Stimulated activated naive CD8-positive, alpha-beta T cell treated with anti-CD3 and anti-CD28 coated beads, Interleukin-15, Interleukin-2, amounts not matched to agents 100 ng/mL and 50 ng/mL, for 24 hours (primary cell): ENCODE data around the gene C1orf53.
A peak's percentile ranks its signal among the peaks of the same experiment; 100 is the strongest.

Experiments used
- H3K27ac Mint-ChIP-seq: one replicate; pipeline ENCODE4 v1.8.0; 2021; ENCODE audit warnings: mild to moderate bottlenecking, mixed read lengths
- H3K27me3 Mint-ChIP-seq: one replicate; pipeline ENCODE4 v1.8.0; 2021; ENCODE audit warnings: mixed read lengths
- H3K36me3 Mint-ChIP-seq: one replicate; pipeline ENCODE4 v1.8.0; 2021; ENCODE audit warnings: low read depth, mixed read lengths
- H3K4me1 Mint-ChIP-seq: one replicate; pipeline ENCODE4 v1.8.0; 2021; ENCODE audit warnings: low read depth, mixed read lengths
- H3K4me3 Mint-ChIP-seq: one replicate; pipeline ENCODE4 v1.8.0; 2021; ENCODE audit warnings: mild to moderate bottlenecking, mixed read lengths
- H3K9me3 Mint-ChIP-seq: one replicate; pipeline ENCODE4 v1.8.0; 2021; ENCODE audit warnings: mixed read lengths

C1orf53 gene

GRCh38 chr1:197913495-197914276, 11.3 kb downstream of the C1orf53 start:
- Mint-ChIP-seq H3K4me3 (no peak overlapping the region), H3K27me3 (peaks cover 98% of the 10 kb centered on the region), H3K27ac (no peak overlapping the region), H3K4me1 (peaks cover 77% of the 10 kb centered on the region), H3K36me3 (no peaks in the 10 kb centered on the region), H3K9me3 (no peaks in the 10 kb centered on the region)

GRCh38 chr1:197914510-197914909, 12.1 kb downstream of the C1orf53 start:
- H3K9me3 Mint-ChIP-seq = no peaks in the 10 kb centered on the region
- peaks cover 77% of the 10 kb centered on the region for H3K4me1 Mint-ChIP-seq
- no peaks in the 10 kb centered on the region for H3K36me3 Mint-ChIP-seq
- H3K27me3 Mint-ChIP-seq = peaks cover 97% of the 10 kb centered on the region
- no peak overlapping the region for H3K4me3 Mint-ChIP-seq
- H3K27ac Mint-ChIP-seq = no peak overlapping the region

GRCh38 chr1:197915260-197915861, 12.9 kb downstream of the C1orf53 start:
- Mint-ChIP-seq H3K9me3 (no peaks in the 10 kb centered on the region), H3K4me1 (peaks cover 77% of the 10 kb centered on the region), H3K4me3 (peak overlapping the region; percentile 81), H3K27me3 (peaks cover 97% of the 10 kb centered on the region), H3K36me3 (no peaks in the 10 kb centered on the region), H3K27ac (no peak overlapping the region)

- no peak overlapping the region for H3K27ac Mint-ChIP-seq
- no peaks in the 10 kb centered on the region for H3K9me3 Mint-ChIP-seq
- H3K36me3 Mint-ChIP-seq = no peaks in the 10 kb centered on the region
- peaks cover 99% of the 10 kb centered on the region for H3K27me3 Mint-ChIP-seq
- H3K4me3 Mint-ChIP-seq = peak overlapping the region; percentile 81
- H3K4me1 Mint-ChIP-seq = peaks cover 79% of the 10 kb centered on the region
These were observed 13.6 kb downstream of the C1orf53 start for GRCh38 chr1:197915862-197916499.

- H3K4me1 Mint-ChIP-seq = peaks cover 81% of the 10 kb centered on the region
- no peaks in the 10 kb centered on the region for H3K36me3 Mint-ChIP-seq
- H3K27ac Mint-ChIP-seq = no peak overlapping the region
- H3K4me3 Mint-ChIP-seq = peak overlapping the region; percentile 81
- peaks cover 99% of the 10 kb centered on the region for H3K27me3 Mint-ChIP-seq
- no peaks in the 10 kb centered on the region for H3K9me3 Mint-ChIP-seq
These were observed 14.1 kb downstream of the C1orf53 start for GRCh38 chr1:197916500-197916983.

- Mint-ChIP-seq H3K27ac (peak overlapping the region; percentile 23), H3K4me1 (peaks cover 67% of the 10 kb centered on the region), H3K4me3 (peak overlapping the region; percentile 81), H3K27me3 (peaks cover 98% of the 10 kb centered on the region), H3K9me3 (no peaks in the 10 kb centered on the region), H3K36me3 (no peaks in the 10 kb centered on the region)
These were observed 15.6 kb downstream of the C1orf53 start for GRCh38 chr1:197917805-197918651.

- H3K9me3 Mint-ChIP-seq = no peaks in the 10 kb centered on the region
- H3K36me3 Mint-ChIP-seq = no peaks in the 10 kb centered on the region
- no peak overlapping the region for H3K27ac Mint-ChIP-seq
- peaks cover 62% of the 10 kb centered on the region for H3K4me1 Mint-ChIP-seq
- peak overlapping the region; percentile 81 for H3K4me3 Mint-ChIP-seq
- peaks cover 93% of the 10 kb centered on the region for H3K27me3 Mint-ChIP-seq
These were observed 16.4 kb downstream of the C1orf53 start for GRCh38 chr1:197918807-197919345.

- H3K27ac Mint-ChIP-seq = no peak overlapping the region
- H3K4me3 Mint-ChIP-seq = peak overlapping the region; percentile 81
- no peaks in the 10 kb centered on the region for H3K9me3 Mint-ChIP-seq
- peaks cover 60% of the 10 kb centered on the region for H3K4me1 Mint-ChIP-seq
- H3K36me3 Mint-ChIP-seq = no peaks in the 10 kb centered on the region
- H3K27me3 Mint-ChIP-seq = peaks cover 87% of the 10 kb centered on the region
These were observed 17.1 kb downstream of the C1orf53 start for GRCh38 chr1:197919346-197920066.

GRCh38 chr1:197920067-197920396, 17.6 kb downstream of the C1orf53 start:
- H3K9me3 Mint-ChIP-seq = no peaks in the 10 kb centered on the region

GRCh38 chr1:197920414-197921117, 18.1 kb downstream of the C1orf53 start:
- peaks cover 57% of the 10 kb centered on the region for H3K4me1 Mint-ChIP-seq
- H3K4me3 Mint-ChIP-seq = peak overlapping the region; percentile 40
- no peaks in the 10 kb centered on the region for H3K36me3 Mint-ChIP-seq
- no peak overlapping the region for H3K27ac Mint-ChIP-seq
- H3K9me3 Mint-ChIP-seq = no peaks in the 10 kb centered on the region
- peaks cover 80% of the 10 kb centered on the region for H3K27me3 Mint-ChIP-seq

More at GRCh38 chr1:197920067-197920396, 17.6 kb downstream of the C1orf53 start:
- Mint-ChIP-seq H3K27ac (no peak overlapping the region), H3K4me3 (peak overlapping the region; percentile 40), H3K36me3 (no peaks in the 10 kb centered on the region), H3K27me3 (peaks cover 85% of the 10 kb centered on the region), H3K4me1 (peaks cover 60% of the 10 kb centered on the region)

- Mint-ChIP-seq H3K4me3 (no peak overlapping the region), H3K27me3 (peaks cover 78% of the 10 kb centered on the region), H3K27ac (no peak overlapping the region), H3K4me1 (peaks cover 48% of the 10 kb centered on the region), H3K36me3 (no peaks in the 10 kb centered on the region), H3K9me3 (no peaks in the 10 kb centered on the region)
These were observed 19.0 kb downstream of the C1orf53 start for GRCh38 chr1:197921235-197922069.

GRCh38 chr1:197922070-197922390, 19.6 kb downstream of the C1orf53 start:
- Mint-ChIP-seq H3K9me3 (no peaks in the 10 kb centered on the region), H3K4me1 (peaks cover 42% of the 10 kb centered on the region), H3K36me3 (no peaks in the 10 kb centered on the region), H3K27me3 (peaks cover 78% of the 10 kb centered on the region), H3K4me3 (no peak overlapping the region), H3K27ac (no peak overlapping the region)

GRCh38 chr1:197923038-197923437, 20.6 kb downstream of the C1orf53 start:
- H3K4me1 Mint-ChIP-seq = peaks cover 32% of the 10 kb centered on the region
- H3K36me3 Mint-ChIP-seq = no peaks in the 10 kb centered on the region
- peaks cover 78% of the 10 kb centered on the region for H3K27me3 Mint-ChIP-seq
- H3K4me3 Mint-ChIP-seq = no peak overlapping the region
- H3K9me3 Mint-ChIP-seq = no peaks in the 10 kb centered on the region
- no peak overlapping the region for H3K27ac Mint-ChIP-seq
